Esophagus muscularis mucosa (tissue), 3 donors: ENCODE data around the gene PRKCE.

Source experiments
- POLR2AphosphoS5 ChIP-seq, 2 donors: sonication (generic); formaldehyde crosslinking; IDR thresholded peaks; one replicate each; pipeline ENCODE4 v1.6.1; 2017; ENCODE audit warnings: antibody characterized with exemption in 2 of 2
- TF ChIP-seq, protein P1 (sequence below), 3 experiments: fragments of 200-600 bp in 2 of 3; fragments of 450-650 bp in 1 of 3; sonication (generic) in 2 of 3; IDR thresholded peaks; one replicate each; pipeline ENCODE4 v1.5.1; 2017 to 2019; ENCODE audit warnings: antibody characterized with exemption in 3 of 3, mild to moderate bottlenecking in 2 of 3, moderate library complexity in 1 of 3

DNA sequence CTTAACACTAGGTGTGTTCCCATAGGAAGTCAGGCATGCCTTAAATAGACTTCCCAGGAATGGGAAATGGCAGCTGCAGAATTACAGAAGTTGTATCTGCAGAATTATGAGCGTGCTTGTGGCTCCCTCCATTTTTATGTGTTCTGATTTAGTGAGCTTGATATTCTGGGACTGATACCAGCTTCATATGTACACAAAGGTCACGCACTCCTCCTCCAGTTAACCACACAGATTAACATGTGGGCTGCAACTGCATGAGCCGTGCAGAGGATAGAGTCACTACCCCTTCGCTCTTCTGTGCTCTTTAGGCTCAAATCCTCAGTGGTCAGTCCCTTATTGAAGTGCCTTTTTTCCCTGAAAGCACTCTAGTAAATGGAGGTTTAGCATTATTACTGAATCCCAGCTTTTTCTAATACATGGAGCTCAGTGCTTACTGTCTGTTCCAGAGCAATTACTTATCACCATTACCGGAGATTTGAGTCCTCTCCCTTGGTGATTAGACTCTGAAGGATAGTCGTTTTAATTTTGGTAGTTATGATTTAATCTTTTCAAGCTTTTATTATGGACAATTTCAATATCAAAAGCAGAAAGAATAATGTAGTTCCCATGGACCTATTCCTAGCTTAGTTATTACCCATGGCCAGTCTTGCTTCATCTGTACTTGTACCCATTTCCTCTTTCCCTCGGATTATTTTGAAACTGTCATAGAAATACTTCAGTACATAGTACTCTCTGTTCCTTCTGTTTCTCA is 238.3 kb downstream of the PRKCE start:
- TF ChIP-seq, protein P1, sequence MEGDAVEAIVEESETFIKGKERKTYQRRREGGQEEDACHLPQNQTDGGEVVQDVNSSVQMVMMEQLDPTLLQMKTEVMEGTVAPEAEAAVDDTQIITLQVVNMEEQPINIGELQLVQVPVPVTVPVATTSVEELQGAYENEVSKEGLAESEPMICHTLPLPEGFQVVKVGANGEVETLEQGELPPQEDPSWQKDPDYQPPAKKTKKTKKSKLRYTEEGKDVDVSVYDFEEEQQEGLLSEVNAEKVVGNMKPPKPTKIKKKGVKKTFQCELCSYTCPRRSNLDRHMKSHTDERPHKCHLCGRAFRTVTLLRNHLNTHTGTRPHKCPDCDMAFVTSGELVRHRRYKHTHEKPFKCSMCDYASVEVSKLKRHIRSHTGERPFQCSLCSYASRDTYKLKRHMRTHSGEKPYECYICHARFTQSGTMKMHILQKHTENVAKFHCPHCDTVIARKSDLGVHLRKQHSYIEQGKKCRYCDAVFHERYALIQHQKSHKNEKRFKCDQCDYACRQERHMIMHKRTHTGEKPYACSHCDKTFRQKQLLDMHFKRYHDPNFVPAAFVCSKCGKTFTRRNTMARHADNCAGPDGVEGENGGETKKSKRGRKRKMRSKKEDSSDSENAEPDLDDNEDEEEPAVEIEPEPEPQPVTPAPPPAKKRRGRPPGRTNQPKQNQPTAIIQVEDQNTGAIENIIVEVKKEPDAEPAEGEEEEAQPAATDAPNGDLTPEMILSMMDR (IDR thresholded peaks at IDR 0.05): no peak
- peak in 1 of 2 donors; percentile 18 for TF ChIP-seq POLR2AphosphoS5 (IDR thresholded peaks at IDR 0.05)
